Inflammatory macrophage (primary cell): ENCODE results near the gene SCFD2.

ENCODE experiments used
- DNase-seq, 2 donors: peaks; one replicate each; pipeline ENCODE4 v3.0.0-alpha.2; 2020 to 2022

SCFD2 gene

GRCh38 chr4:52869196-52869595 is 496.7 kb downstream of the SCFD2 start:
- DNase-seq: no peak

- DNase-seq: no peak
Observed at GRCh38 chr4:52868133-52868532, 497.7 kb downstream of the SCFD2 start.

GRCh38 chr4:52867163-52867562 is 498.7 kb downstream of the SCFD2 start:
- DNase-seq: no peak

- no peak for DNase-seq
Observed at GRCh38 chr4:52866734-52867133, 499.1 kb downstream of the SCFD2 start.

GRCh38 chr4:52865300-52865699 is 500.6 kb downstream of the SCFD2 start:
- no peak for DNase-seq

GRCh38 chr4:52864793-52865192 is 501.1 kb downstream of the SCFD2 start:
- DNase-seq: no peak

GRCh38 chr4:52863324-52863723 is 502.5 kb downstream of the SCFD2 start:
- no peak for DNase-seq

GRCh38 chr4:52862639-52863161 is 503.2 kb downstream of the SCFD2 start:
- DNase-seq: no peak

GRCh38 chr4:52861879-52862616 is 503.8 kb downstream of the SCFD2 start, which contains the start of gene RASL11B:
TSS of gene RASL11B (plus strand) at chr4:52862317. CDS start at chr4:52862508, 191 bp downstream.
- DNase-seq: peak; percentile 82 to 92

GRCh38 chr4:52861171-52861823 is 504.6 kb downstream of the SCFD2 start:
- DNase-seq: no peak

GRCh38 chr4:52860361-52860760 is 505.5 kb downstream of the SCFD2 start:
- no peak for DNase-seq

- peak; percentile 72 to 89 for DNase-seq
Observed at GRCh38 chr4:52856801-52857200, 509.1 kb downstream of the SCFD2 start.

- peak; percentile 64 to 68 for DNase-seq
Observed at GRCh38 chr4:52853351-52853750, 512.5 kb downstream of the SCFD2 start.

- DNase-seq: no peak
Observed at GRCh38 chr4:52852711-52853110, 513.1 kb downstream of the SCFD2 start.

- peak in 1 of 2 donors; percentile 24 for DNase-seq
Observed at GRCh38 chr4:52852041-52852440, 513.8 kb downstream of the SCFD2 start.

- no peak for DNase-seq
Observed at GRCh38 chr4:52850406-52851124, 515.3 kb downstream of the SCFD2 start.

GRCh38 chr4:52848254-52848653 is 517.6 kb downstream of the SCFD2 start:
- no peak for DNase-seq

GRCh38 chr4:52846502-52846901 is 519.4 kb downstream of the SCFD2 start:
- no peak for DNase-seq

- DNase-seq: no peak
Observed at GRCh38 chr4:52844596-52844995, 521.3 kb downstream of the SCFD2 start.

GRCh38 chr4:52843958-52844357 is 521.9 kb downstream of the SCFD2 start:
- peak; percentile 73 to 80 for DNase-seq

GRCh38 chr4:52843351-52843750 is 522.5 kb downstream of the SCFD2 start:
- DNase-seq: no peak

GRCh38 chr4:52842792-52843191 is 523.1 kb downstream of the SCFD2 start:
- no peak for DNase-seq
